ENCODE results near the gene UBAP2L.
"Not testable (repeated sequence)": the region's sequence is repeated elsewhere in the genome, so short reads cannot be mapped to it uniquely, and the experiment has no call there.

The UBAP2L gene

DNA sequence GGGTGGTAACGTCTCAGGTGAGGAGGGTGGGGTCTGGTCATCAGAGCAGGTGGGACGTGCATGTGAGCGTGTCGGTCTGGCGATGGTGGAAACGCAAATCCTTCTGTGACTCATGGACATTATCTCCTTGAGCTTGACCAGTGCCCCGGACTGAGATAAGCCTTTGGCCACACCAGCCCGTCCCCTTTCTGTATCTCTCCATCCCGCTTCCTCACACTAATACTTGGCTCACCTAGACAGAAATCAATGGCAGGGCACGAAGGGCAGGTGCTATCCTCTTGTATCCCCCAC lies 92.3 kb downstream of the UBAP2L start:
- no peak for DNase-seq (ENCODE audit: low spot score)

DNA sequence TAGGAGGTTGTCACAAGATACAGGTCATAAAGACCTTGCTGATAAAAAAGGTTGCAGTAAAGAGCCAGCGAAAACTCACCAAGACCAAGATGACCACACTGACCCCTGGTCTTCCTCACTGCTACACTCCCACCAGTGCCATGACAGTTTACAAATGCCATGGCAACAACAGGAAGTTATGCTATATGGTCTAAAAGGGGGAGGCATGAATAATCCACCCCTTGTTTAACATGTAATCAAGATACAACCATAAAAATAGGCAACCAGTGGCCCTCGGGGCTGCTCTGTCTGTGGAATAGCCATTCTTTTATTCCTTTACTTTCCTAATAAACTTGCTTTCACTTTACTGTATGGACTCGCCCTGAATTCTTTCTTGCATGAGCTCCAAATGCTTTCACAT lies 93.5 kb downstream of the UBAP2L start:
- not testable (repeated sequence) for DNase-seq (ENCODE audit: low spot score)

DNA sequence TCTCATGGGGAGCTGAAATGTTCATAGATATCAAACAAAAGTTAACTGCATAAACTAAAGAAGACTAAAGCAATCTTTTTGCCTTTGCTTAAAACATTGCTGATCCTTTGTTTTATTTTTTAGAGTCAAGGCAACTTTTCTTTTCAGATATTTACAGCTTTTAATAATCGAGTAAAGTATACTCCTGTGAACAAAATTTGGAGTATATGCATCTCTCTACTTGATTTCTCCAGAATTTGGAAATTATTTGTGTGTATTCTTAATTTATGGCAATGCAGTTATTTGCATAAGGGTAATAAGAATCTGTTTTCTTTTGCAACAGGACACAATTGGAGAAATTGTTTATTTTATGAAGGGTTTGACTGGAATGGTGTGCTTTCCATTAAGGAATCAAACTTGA lies 95.9 kb downstream of the UBAP2L start:
- no peak for DNase-seq (ENCODE audit: low spot score)

DNA sequence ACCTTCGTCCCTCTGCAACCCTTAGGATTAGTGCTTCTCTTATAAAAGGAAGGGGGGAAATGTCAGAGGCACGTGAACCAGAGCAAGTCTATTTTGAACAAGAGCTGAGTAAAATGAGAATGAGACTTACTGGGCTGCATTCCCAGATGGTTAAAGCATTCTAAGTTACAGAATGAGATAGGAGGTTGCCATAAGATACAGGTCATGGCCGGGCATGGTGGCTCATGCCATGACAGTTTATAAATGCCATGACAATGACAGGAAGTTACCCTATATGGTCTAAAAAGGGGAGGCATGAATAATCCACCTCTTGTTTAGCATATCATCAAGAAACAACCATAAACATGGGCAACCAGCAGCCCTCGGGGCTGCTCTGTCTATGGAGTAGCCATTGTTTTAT lies 97.6 kb downstream of the UBAP2L start:
- DNase-seq (ENCODE audit: low spot score), result peak; percentile 40
